GM19467 (cell line): Measurements from ENCODE around the gene POLR2I.

Experiments used
- ATAC-seq: cut with Tn5 transposase; IDR thresholded peaks from one replicate; pipeline ENCODE4 v1.9.1; 2021; ENCODE audit warnings: mild to moderate bottlenecking, moderate library complexity; ENCODE audit not compliant: unreplicated experiment

Gene POLR2I

DNA sequence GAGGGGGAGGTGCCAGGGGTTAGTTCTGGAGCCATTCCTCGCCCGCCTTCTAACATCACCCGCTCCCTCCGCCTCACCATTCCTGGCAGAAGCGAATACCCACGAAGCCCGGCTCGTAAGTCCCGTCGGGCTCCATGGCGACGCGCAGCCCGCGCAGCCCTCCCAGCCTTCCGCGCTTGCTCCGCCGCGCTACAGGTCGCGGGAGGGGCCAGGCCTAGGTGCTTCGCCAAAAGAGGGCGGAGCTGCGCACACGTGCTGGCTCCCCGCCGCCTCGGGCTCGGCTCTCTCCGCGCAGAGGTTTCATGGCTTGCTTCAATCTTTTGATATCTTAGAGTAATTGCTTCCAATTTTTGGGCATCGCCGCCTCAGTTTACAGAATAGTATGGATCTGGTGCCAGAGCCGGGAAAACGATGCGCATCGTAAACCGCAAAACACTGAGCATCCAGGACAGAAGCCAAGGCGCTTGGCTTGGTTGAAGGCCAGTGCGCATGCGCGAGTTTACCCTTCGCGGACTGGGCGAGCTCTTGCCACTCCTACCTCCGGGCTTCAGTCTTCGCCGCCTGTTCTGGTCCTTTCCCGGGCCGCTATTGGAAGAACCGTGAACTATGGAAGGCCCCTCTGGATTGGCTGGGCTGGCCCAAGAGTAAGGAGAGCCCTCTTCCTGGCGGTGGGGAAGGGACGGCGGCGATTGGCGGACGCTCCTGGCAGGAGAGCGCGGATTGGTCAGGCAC is at the start of gene POLR2I:
Gene POLR2I (minus strand): TSS at position 155 of the 732 bp plus-strand sequence. CDS start 19 bp downstream, at position 136.
- peak; percentile 73 for ATAC-seq

DNA sequence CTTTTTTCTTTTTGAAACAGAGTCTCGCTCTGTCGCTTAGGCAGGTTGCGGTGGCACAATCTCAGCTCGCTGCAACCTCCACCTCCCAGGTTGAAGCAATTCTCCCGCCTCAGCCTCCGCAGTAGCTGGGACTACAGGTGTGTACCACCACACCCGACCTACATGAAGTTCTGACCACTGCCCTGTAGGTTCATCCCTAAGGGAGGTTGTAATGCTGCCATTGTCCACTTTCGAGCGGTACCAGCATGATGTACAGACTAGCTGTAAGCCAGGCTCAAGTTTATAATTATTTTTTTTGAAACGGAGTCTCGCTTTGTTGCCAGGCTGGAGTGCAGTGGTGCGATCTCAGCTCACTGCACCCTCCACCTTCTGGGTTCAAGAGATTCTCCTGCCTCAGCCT is 49.1 kb upstream of the POLR2I start:
- no peak for ATAC-seq

DNA sequence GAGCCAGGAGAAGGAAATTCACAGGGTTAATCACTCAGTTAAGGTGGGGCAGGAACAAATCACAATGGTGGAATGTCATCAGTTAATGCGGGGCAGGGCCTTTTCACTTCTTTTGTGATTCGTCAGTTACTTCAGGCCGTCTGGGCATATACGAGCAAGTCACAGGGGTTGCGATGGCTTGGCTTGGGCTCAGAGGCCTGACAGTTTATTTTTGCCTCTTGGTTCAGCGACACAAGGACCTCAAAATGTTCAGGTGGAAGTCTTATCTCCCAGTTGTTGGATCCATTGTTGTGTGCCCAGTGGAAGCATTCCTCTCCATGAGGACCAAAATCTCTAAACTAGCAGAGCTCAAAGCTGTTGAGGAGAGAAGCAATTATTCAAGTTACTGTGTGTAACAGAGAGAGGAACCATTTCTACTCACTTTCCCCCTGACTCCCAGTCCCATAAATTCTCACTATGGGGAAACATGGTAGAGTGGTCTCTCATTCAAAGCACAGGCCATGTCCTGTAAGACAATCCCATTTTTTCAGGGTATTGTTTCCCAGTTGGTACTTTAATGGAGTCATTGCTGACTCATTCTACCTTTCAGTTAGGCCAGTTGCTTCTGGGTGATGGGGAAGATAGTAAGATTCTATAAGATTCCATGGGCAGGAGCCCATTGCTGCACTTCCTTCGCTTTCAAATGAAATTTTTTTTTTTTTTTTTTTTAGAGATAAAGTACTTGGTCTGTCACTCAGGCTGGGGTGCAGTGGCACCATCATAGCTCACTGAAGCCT is 46.3 kb upstream of the POLR2I start:
- ATAC-seq, result no peak

DNA sequence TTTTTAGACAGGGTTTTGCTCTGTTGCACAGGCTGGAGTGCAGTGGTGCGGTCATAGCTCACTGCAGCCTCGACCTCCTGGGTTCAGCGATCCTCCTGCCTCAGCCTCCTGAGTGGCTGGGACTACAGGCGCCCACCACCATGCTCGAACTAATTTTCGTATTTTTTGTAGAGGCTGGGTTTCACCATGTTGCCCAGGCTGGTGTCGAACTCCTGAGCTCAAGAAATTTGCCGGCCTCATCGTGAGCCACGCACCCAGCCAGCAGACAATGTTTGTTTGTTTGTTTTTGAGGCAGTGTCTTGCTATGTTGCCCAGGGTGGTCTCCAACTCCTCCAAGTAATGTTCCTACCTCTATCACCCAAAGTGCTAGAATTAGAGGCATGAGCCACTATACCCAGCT is 38.5 kb upstream of the POLR2I start:
- ATAC-seq, result no peak

DNA sequence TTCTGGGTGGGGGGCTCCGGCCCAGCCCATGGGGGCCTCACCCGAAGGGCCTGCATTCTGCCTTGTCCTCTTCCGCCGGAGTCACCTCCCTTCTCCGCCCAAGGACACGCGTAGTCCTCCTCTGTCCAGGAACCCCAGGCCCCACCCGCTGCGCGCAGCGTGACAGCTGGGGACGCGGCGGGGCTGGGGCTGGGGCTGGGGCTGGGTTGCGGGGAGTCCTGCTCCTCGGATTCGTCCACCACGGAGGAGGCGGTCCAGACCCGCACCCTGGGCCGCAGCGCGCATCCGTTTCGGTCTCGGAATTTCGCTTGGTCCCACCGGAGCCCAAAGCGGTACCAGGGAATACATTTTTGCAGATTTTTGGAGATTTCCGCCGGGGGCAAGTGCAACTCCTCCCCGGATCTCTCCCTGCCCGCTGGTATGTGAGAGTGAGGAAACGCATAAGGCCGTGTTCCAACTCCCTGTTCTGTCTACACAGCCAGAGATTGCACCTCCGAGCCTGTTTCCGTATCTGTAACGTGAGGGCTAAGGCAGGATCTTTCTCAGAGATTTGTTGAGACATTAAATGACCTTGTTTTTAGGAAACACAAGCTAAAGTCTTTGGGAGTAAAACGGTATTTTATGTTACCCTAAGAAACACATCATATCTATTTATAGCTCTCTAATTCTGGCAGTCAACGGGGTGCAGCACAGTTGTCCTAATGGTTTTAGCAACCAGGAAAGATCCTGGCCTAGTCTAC is 37.8 kb upstream of the POLR2I start, which contains the start of gene COX7A1:
Gene COX7A1 (minus strand): TSS at position 96 of the 740 bp plus-strand sequence. CDS start 40 bp downstream, at position 56.
- ATAC-seq, result no peak

DNA sequence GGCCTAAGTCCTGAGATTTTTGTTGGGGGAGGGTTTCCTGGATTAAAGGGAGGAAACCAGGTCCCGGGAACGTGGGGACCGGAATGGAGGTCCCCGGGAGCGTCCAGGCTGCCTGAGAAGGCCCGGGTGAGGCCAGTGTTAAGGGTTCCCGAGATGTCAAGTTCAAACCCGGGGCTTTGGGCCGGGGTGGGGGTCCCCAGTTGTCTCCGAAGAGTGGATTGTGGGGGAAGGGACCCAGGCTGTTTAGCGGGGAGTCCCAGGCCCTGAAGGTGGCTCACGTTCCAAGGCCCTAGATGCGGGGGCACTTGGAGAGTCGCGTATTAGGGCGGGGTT is 37.3 kb upstream of the POLR2I start:
- ATAC-seq, result no peak

DNA sequence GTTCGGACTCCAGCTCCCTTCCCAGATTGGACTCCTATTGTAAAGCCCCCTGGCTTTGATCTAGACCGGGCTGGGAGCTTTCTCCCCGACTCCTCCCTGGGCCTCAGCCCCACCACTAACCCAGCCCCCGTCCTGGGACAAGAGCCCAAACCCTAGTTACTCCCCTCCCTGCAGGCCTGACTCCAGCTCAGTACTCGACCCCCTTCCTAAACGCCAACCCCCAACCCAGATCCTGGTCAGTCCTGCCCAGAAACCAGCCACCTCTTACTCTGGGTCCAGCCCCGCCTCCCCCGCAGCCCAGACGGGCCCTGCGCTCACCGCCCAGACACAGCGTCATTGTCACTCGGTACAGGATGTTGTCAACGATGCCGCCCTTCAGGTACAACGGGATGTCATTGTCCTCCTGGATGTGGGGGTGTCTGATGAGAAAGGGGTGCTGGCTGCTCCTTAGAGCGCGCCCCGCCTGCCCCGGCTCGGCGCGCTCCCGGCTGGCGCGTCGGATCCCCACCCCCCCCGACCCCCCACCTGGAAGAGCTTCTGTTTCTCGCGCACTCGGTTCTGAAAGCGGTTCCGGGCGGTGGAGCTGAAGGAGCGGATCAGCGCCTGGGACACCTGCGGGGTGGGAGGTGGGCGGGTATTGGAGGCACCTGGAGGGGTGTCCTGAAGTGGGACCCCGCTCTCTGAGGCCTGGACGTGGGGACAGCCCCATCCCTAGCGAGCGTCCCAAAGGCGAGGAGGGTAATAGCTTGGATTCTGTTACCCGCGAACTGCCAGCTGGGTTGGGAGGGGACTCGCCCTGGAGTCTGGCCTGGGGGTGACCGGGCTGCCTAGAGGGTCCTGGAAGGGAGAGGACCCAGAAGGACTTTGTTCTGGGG is 36.7 kb upstream of the POLR2I start:
- no peak for ATAC-seq

DNA sequence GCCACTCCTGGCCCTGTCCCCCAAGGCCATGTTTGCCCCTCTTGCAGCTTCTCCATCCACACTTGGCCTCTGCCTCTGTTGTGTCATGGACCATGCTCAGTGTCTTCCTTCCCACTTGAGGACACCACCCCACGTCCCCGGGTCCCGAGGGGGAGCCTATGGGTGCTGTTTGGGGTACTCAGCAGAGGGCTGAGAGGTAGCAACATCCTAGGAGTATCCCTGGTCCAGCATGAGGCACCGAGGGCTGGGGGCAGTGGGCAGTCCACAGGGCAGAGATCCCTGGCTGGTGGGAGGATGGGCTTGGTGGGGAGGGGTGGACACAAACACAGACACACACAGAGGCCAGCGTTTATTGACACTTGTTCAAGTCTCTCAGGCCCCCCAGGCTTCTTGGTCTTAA is 35.9 kb upstream of the POLR2I start:
- no peak for ATAC-seq

DNA sequence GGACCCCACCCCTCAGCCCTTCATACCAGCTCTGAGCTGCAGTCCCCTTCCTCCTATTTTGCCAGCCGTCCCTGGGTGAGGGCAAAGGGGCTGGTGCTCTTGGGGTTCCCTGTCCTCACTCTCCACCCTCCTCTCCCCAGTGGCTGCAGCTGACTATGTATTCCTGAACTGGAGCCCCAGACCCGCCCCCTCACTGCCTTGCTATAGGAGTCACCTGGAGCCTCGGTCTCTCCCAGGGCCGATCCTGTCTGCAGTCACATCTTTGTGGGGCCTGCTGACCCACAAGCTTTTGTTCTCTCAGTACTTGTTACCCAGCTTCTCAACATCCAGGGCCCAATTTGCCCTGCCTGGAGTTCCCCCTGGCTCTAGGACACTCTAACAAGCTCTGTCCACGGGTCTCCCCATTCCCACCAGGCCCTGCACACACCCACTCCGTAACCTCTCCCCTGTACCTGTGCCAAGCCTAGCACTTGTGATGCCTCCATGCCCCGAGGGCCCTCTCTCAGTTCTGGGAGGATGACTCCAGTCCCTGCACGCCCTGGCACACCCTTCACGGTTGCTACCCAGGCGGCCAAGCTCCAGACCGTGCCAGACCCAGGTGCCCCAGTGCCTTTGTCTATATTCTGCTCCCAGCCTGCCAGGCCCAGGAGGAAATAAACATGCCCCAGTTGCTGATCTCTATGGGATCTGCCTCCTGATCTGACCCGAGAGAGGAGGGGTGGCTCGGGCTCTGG is 35.2 kb upstream of the POLR2I start:
- no peak for ATAC-seq

DNA sequence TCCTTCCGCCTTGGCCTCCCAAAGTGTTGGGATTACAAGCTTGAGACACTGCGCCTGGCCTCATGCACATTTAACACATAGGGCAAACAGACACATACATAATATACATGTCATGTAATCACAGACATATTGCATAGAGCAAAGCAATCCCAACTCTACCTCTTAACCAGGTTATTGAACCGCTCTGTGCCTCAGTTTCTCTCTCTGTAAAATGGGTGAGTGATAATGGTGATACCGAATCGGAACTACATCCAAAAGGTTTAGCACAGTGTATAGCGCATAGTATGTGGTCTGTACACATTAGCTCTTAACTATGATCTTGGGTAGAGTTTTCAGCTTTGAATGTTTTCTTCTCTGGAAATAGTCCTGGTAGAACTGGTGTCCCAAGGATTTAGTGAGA is 29.9 kb upstream of the POLR2I start:
- no peak for ATAC-seq

DNA sequence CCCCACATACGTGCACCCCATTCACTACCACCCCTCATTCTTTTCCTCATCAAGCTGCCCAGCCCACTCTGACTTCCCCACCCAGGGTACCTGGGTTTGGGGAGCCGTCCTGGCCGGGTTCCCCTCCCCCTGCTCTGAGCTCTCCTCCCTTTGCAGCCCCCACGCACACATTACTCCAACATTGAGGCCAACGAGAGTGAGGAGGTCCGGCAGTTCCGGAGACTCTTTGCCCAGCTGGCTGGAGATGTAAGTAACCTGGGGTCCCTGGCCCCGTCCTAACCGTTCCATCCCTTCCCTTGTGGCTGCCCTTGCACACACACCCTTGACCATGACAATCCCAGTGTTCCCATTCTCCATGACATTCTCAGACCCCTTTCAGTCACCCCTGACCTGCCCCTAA is 27.8 kb upstream of the POLR2I start:
- ATAC-seq, result no peak

DNA sequence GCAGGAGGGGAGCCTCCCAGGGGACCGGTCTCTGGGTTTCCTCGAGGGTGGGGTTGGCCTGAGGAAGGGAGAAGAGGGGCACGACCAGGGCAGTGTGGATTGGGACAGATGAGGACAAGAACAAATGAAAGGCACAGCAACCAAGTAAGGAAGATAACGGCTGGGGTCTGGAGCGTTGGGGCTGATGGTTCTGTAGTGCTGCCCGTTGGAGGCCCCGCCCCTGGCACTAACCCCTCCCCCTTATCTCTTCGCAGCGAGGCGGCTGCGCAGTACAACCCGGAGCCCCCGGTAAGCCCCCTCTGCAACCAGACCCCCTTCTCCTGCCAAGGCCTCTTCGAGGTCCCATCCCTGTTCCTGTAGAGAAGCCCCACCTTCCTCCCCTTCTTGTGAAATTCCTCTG is 27.4 kb upstream of the POLR2I start:
- no peak for ATAC-seq

DNA sequence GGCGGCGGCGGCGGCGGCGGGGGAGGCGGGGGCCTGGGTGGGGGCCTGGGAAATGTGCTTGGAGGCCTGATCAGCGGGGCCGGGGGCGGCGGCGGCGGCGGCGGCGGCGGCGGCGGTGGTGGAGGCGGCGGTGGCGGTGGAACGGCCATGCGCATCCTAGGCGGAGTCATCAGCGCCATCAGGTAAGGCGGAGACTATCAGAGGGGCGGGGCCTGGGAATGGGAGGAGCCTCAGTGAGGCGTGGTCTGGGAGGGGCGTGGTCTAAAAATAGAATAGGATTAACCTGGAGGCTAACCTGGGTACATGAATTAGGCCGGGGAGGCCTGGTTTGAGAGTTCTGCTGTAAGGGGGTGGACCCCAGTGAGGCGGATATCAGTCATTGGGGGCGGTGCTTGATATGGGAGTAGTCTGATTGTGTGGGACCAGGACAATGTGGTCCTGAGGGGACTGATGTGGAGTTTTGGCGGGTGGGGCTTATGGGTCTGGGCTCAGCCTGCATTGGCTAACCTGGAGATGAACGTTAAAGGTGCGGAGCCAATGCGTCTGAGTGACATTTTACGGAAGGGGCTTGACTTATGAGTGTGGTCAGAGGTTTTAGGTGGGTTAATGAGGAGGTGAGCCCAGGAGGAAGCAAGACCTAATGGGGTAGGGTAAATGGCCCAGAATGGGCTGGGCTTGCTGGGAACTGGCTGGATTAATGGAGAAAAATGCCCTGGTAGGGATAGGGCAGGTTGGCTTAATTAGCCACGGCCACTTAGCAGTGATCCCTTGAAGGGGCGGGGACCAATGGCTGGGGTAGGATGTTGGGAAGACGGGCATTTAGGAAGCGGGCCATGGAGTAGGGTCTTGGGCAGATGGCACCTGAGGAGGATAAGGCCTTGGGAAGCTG is 26.6 kb upstream of the POLR2I start:
- ATAC-seq, result peak; percentile 40

DNA sequence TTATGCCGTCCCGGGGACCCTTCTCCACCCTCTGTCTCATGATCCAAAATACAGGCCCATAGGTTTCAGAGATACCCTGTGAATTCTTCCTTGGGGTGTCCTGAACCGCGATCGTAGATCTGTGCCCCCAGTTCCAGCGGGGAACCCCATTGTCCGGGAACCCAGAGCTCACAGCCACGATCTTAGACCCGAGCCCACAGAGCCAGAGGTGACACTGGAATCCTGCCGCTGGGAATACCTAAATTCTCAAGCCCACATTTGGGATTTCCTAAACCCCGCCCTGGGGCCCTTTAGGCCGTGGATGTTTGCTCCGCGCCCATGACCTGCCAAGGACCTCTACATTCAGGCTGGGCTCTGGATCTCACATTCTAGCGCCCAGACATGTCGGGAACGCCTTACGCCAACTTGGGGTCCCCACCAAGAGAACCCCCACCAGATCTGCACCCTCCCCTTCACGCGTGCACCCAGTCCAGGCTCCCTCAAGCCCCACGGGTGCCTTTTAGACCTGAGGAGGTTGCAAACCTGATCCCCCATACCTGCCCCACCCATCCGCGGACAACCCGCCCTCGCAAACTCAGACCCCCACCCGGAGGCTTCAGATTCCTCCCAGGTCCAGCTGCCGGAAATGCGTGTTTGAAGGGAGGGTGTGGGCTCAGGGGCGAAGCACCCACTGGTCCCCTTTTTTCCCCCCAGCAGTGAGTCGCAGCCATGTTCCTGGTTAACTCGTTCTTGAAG is 25.8 kb upstream of the POLR2I start:
- ATAC-seq, result no peak

DNA sequence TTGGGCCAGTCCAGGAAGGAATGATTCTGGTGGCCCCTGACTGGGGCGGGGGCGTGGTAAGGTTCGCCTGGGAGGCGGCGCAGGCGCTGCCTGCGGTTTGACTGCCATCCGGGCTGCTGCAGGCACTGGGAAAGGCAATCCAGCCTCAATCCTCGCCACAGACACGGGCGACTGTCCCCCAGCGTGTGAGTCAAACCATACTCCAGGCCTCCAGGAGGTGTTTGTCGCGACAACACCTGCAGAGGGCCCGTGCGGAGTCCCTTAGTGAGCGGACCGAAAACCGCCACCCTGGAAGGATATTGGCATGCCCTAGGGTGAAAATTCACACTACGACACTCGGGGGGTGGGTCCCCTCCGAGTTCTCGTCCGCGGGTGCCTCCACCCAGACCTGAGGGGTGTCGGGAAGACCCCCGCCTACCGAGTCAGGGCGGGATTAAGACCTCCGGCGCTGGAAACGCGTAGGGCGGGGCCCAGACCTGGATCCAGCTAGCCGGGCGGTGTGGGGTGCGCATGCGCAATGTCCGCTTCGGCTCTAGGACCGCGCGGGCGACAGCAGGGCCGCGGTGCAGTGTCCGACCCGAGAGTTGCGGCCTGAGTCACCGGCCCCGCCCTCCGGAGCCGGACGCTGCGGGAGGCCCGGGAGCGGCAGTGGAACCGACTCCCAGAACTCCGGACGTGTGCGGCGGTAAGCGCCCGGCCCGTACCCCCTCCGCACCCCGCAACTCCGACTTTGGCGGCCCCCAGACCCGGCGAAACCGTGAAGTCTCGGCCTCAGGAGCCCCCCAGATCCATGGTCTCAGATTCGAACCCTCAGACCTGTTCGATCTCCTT is 25.0 kb upstream of the POLR2I start, which contains the start of gene CAPNS1:
Gene CAPNS1 (plus strand): TSS at position 594 of the 831 bp plus-strand sequence. CDS start 946 bp downstream, outside the sequence.
- ATAC-seq, result peak; percentile 80

DNA sequence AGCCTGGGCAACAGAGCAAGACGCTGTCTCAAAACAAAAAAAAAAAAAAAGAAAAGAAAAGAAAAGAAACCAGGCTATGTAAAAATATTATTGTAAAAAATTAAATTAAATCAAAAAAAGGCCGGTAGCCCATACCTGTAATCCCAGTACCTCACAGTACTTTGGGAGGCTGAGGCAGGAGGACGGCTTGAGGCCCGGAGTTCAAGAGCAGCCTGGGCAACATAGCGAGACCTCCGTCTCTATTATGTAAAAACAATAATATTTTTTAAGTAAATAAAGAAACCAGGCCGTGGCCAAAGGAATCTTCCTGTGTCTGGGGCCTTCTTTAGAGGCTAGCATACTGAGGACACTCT is 24.4 kb upstream of the POLR2I start:
- no peak for ATAC-seq

DNA sequence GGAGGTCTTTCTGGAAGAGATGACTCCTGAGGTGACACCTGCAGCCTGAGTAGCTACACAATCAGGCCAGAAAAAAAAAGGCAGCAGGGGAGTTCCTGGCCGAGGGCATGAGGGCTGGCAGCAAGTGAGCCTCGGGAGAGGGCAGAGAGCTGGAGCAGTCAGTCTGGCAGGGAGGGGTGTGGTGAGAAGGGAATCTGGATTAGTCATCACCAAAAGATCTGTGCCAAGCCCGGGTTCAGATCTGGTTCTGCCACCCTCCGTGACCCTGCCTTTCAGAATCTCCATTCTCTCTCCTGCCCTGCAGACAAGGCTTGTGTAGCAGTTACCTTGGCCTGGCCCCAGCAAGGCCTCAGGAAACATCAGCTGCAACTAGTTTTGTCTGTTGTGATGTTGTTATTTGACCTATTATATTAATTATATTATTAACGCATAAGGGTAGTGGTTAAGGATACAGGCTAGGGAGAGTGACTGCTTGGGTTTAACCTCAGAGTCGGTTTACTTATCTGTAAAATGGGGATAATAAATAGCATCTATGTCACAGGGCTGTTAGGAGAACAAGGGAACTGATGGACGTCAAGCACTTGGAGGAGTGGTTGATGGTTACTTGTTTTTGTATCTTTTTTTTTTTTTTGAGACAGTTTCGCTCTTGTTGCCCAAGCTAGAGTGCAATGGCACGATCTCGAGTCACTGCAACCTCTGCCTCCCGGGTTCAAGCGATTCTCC is 22.4 kb upstream of the POLR2I start:
- ATAC-seq, result no peak
